HepG2 (cell line): Measurements from ENCODE around the gene NYAP1.

Source experiments
- CBX5 ChIP-seq: sonication (generic); formaldehyde crosslinking; IDR thresholded peaks from 2 replicates; pipeline ENCODE4 v1.4.0; 2020; ENCODE audit warnings: missing genetic modification reagents, borderline replicate concordance
- CHCHD3 ChIP-seq: sonication (generic); formaldehyde crosslinking; IDR thresholded peaks from 2 replicates; pipeline ENCODE4 v1.8.0; 2022; ENCODE audit warnings: mild to moderate bottlenecking, missing genetic modification reagents, moderate library complexity
- ETV6 ChIP-seq: sonication (generic); formaldehyde crosslinking; conservative IDR thresholded peaks from 2 replicates; pipeline ENCODE4 v1.4.0; 2020; ENCODE audit warnings: missing genetic modification reagents
- EZH2 ChIP-seq: conservative IDR thresholded peaks from 2 replicates; pipeline ENCODE4 v1.6.1; 2012; ENCODE audit warnings: mild to moderate bottlenecking, low read depth, low read length, moderate library complexity
- FOXM1 ChIP-seq: sonication (generic); formaldehyde crosslinking; IDR thresholded peaks from 2 replicates; pipeline ENCODE4 v1.5.0; 2020; ENCODE audit warnings: missing genetic modification reagents
- HMG20A ChIP-seq: IDR thresholded peaks from 2 replicates; pipeline ENCODE4 v1.6.1; 2016; ENCODE audit warnings: borderline replicate concordance
- TAF15 ChIP-seq: fragments of 200-400 bp; formaldehyde crosslinking; IDR thresholded peaks from one replicate; pipeline ENCODE4 v1.6.1; 2018; ENCODE audit warnings: mild to moderate bottlenecking, low read depth, low read length; ENCODE audit not compliant: poor library complexity, severe bottlenecking
- ZBTB20 ChIP-seq: sonication (generic); formaldehyde crosslinking; IDR thresholded peaks from 2 replicates; pipeline ENCODE4 v1.8.1; 2023; ENCODE audit warnings: missing genetic modification reagents, low read depth, mild to moderate bottlenecking, borderline replicate concordance
- ZMYM2 ChIP-seq: sonication (generic); formaldehyde crosslinking; IDR thresholded peaks from 2 replicates; pipeline ENCODE4 v1.8.0; 2022; ENCODE audit warnings: mild to moderate bottlenecking, missing genetic modification reagents
- ZNF629 ChIP-seq: sonication (generic); formaldehyde crosslinking; conservative IDR thresholded peaks from 2 replicates; pipeline ENCODE4 v1.5.0; 2020; ENCODE audit warnings: missing genetic modification reagents
- TF ChIP-seq, protein P1 (sequence below): sonication (generic); formaldehyde crosslinking; IDR thresholded peaks from 2 replicates; pipeline ENCODE4 v1.9.0; 2022; ENCODE audit warnings: missing genetic modification reagents, mild to moderate bottlenecking, borderline replicate concordance
- TF ChIP-seq, protein P2 (sequence below), 2 experiments: sonication (generic) in 1 of 2; formaldehyde crosslinking in 1 of 2; IDR thresholded peaks; 2 replicates each; pipeline versions ENCODE4 v1.5.1 to v1.6.1; 2011 to 2020; ENCODE audit warnings: borderline replicate concordance in 1 of 2, low read depth in 1 of 2, low read length in 1 of 2, mild to moderate bottlenecking in 1 of 2, missing genetic modification reagents in 1 of 2, moderate library complexity in 1 of 2
- TF ChIP-seq, protein P3 (sequence below): sonication (generic); formaldehyde crosslinking; IDR thresholded peaks from 2 replicates; pipeline ENCODE4 v1.5.0; 2020; ENCODE audit warnings: mild to moderate bottlenecking, missing genetic modification reagents, moderate library complexity
- TF ChIP-seq, protein P4 (sequence below): sonication (generic); formaldehyde crosslinking; IDR thresholded peaks from 2 replicates; pipeline ENCODE4 v1.4.0; 2020; ENCODE audit warnings: missing genetic modification reagents

DNA sequence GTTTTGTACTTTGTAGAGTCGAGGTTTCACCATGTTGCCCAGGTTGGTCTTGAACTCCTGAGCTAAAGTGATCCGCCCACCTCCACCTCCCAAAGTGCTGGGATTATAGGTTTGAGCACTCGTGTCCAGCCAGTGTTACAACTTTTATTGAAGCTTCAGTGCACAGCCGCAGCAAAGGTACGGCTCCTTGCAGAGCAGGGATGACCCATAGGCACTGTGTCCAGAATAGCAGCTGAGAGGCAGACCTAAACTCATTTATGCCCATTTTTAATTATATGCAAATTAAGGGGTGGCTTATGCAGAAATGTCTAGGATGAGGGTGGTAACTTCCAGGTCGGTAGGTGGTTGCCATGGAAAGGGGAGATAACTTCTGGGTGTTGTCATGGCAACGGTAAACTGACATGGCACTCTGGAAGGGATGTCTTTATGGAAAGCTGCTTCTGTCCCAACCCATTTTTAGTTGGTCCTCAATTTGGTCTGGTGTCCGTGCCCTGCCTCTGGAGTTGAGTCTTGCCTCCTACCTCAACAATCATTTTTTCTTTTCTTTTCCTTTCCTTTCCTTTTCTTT, 22.7 kb downstream of the NYAP1 start:
- TF ChIP-seq, protein P1, sequence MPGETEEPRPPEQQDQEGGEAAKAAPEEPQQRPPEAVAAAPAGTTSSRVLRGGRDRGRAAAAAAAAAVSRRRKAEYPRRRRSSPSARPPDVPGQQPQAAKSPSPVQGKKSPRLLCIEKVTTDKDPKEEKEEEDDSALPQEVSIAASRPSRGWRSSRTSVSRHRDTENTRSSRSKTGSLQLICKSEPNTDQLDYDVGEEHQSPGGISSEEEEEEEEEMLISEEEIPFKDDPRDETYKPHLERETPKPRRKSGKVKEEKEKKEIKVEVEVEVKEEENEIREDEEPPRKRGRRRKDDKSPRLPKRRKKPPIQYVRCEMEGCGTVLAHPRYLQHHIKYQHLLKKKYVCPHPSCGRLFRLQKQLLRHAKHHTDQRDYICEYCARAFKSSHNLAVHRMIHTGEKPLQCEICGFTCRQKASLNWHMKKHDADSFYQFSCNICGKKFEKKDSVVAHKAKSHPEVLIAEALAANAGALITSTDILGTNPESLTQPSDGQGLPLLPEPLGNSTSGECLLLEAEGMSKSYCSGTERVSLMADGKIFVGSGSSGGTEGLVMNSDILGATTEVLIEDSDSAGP (CRISPR knock-in tag), result no peak
- TF ChIP-seq EZH2, result no peak
- TF ChIP-seq, protein P2, sequence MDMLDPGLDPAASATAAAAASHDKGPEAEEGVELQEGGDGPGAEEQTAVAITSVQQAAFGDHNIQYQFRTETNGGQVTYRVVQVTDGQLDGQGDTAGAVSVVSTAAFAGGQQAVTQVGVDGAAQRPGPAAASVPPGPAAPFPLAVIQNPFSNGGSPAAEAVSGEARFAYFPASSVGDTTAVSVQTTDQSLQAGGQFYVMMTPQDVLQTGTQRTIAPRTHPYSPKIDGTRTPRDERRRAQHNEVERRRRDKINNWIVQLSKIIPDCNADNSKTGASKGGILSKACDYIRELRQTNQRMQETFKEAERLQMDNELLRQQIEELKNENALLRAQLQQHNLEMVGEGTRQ (IDR thresholded peaks at IDR 0.05; ENCODE audit: low read depth, low read length), result no peak
- TF ChIP-seq, protein P2 (CRISPR knock-in tag; IDR thresholded peaks at IDR 0.05; ENCODE audit: borderline replicate concordance), result no peak
- no peak for TF ChIP-seq TAF15
- TF ChIP-seq, protein P3, sequence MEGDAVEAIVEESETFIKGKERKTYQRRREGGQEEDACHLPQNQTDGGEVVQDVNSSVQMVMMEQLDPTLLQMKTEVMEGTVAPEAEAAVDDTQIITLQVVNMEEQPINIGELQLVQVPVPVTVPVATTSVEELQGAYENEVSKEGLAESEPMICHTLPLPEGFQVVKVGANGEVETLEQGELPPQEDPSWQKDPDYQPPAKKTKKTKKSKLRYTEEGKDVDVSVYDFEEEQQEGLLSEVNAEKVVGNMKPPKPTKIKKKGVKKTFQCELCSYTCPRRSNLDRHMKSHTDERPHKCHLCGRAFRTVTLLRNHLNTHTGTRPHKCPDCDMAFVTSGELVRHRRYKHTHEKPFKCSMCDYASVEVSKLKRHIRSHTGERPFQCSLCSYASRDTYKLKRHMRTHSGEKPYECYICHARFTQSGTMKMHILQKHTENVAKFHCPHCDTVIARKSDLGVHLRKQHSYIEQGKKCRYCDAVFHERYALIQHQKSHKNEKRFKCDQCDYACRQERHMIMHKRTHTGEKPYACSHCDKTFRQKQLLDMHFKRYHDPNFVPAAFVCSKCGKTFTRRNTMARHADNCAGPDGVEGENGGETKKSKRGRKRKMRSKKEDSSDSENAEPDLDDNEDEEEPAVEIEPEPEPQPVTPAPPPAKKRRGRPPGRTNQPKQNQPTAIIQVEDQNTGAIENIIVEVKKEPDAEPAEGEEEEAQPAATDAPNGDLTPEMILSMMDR (CRISPR knock-in tag), result no peak
- TF ChIP-seq, protein P4, sequence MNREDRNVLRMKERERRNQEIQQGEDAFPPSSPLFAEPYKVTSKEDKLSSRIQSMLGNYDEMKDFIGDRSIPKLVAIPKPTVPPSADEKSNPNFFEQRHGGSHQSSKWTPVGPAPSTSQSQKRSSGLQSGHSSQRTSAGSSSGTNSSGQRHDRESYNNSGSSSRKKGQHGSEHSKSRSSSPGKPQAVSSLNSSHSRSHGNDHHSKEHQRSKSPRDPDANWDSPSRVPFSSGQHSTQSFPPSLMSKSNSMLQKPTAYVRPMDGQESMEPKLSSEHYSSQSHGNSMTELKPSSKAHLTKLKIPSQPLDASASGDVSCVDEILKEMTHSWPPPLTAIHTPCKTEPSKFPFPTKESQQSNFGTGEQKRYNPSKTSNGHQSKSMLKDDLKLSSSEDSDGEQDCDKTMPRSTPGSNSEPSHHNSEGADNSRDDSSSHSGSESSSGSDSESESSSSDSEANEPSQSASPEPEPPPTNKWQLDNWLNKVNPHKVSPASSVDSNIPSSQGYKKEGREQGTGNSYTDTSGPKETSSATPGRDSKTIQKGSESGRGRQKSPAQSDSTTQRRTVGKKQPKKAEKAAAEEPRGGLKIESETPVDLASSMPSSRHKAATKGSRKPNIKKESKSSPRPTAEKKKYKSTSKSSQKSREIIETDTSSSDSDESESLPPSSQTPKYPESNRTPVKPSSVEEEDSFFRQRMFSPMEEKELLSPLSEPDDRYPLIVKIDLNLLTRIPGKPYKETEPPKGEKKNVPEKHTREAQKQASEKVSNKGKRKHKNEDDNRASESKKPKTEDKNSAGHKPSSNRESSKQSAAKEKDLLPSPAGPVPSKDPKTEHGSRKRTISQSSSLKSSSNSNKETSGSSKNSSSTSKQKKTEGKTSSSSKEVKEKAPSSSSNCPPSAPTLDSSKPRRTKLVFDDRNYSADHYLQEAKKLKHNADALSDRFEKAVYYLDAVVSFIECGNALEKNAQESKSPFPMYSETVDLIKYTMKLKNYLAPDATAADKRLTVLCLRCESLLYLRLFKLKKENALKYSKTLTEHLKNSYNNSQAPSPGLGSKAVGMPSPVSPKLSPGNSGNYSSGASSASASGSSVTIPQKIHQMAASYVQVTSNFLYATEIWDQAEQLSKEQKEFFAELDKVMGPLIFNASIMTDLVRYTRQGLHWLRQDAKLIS (CRISPR knock-in tag), result no peak
- no peak for TF ChIP-seq ETV6 (CRISPR knock-in tag)
- TF ChIP-seq HMG20A (CRISPR knock-in tag), result no peak
- TF ChIP-seq ZBTB20 (CRISPR knock-in tag), result no peak
- TF ChIP-seq CHCHD3 (CRISPR knock-in tag), result no peak
- no peak for TF ChIP-seq CBX5 (CRISPR knock-in tag)
- TF ChIP-seq ZNF629 (CRISPR knock-in tag), result no peak
- TF ChIP-seq FOXM1 (CRISPR knock-in tag), result no peak
- no peak for TF ChIP-seq ZMYM2 (CRISPR knock-in tag)
